KOPT-K1 (cell line): ENCODE results near the gene AUTS2.

Experiments used
- H3K27ac ChIP-seq: fragments of 200-600 bp; sonication (generic); 2 replicates; pipeline ENCODE4 v1.5.1; 2016; ENCODE audit warnings: antibody characterized with exemption, mild to moderate bottlenecking, low read depth, low read length; ENCODE audit not compliant: poor library complexity, severe bottlenecking
- H3K36me3 ChIP-seq: fragments of 200-600 bp; sonication (generic); 2 replicates; pipeline ENCODE4 v1.5.1; 2017; ENCODE audit warnings: antibody characterized with exemption, mild to moderate bottlenecking, low read length, moderate library complexity; ENCODE audit not compliant: insufficient read depth
- H3K9me3 ChIP-seq: fragments of 200-600 bp; sonication (generic); 2 replicates; pipeline ENCODE4 v1.5.1; 2017; ENCODE audit warnings: antibody characterized with exemption, low read length, mild to moderate bottlenecking; ENCODE audit not compliant: insufficient read depth, poor library complexity, severe bottlenecking

The AUTS2 gene

DNA sequence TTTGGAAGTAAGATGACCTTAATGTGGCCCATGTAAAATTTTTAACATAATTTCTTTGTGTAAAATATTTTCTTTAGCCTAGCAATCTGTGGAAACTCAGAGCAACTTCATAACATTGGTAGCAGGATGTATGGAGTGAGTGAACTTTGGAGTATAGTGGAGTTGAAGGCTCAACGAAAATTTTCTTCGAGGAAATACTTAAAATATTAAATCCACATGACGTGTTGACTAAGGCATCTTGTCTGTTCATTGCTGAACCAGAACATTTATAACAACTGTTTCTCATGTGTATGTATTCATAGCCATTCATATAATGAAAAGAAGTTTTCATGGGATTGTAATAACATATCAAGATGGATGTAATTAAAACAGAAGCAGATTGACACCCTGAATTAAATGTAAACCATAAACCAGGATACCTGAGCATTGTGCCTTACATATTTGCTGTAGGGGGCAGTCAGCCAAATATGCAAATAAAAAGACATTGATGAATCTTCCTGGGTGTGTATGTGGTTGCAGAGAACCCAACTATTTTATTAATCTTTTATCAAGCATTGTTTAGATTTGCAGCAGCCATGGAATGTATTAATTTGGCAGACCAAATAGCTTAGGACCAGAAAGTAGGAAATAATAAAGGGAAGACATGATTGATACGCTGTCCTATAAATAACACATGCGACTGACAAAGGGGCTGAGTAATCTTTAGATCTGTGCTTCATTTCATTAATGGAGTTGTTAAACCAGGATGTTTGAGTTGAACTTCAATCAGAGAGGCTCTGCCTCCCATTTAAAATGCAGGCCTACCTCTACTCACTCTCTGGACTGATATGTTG lies 11.5 kb downstream of the AUTS2 start:
- Histone ChIP-seq H3K9me3 (no peaks in the 10 kb centered on the region), H3K27ac (no peak overlapping the region), H3K36me3 (no peaks in the 10 kb centered on the region)

DNA sequence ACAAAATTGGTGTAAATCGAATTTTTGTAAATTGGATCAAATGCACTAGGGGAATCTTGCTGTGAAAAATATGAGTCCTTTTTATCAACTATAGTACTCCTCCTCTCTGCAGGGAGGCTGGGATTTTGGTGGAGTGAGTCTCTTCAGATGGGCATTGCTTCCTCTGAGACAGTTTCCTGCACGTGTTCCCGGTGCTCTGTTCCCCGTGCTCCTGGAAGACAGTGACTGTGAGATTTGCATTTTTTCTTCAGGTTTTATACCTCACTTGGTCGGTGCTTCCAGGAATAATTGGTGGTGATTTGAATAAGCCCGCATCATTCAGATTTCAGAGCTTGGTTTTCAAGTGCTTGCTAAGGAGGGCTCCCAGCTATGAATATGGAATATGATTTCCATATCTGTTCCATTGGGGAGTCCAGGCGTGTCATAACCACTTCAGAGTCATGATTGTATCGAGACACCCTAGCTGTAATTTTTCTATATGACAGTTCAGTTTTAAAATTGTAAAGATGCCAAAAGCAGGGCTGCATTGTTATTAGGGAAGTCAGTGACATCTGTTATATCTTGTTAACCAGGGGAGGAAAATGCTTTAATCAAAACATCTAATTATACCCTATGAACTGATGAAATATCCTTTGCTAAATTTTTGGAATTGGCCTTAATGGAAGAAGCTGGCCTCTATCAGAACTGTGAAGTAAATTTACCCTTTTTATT lies 12.3 kb downstream of the AUTS2 start:
- Histone ChIP-seq H3K36me3 (no peaks in the 10 kb centered on the region), H3K27ac (no peak overlapping the region), H3K9me3 (no peaks in the 10 kb centered on the region)

DNA sequence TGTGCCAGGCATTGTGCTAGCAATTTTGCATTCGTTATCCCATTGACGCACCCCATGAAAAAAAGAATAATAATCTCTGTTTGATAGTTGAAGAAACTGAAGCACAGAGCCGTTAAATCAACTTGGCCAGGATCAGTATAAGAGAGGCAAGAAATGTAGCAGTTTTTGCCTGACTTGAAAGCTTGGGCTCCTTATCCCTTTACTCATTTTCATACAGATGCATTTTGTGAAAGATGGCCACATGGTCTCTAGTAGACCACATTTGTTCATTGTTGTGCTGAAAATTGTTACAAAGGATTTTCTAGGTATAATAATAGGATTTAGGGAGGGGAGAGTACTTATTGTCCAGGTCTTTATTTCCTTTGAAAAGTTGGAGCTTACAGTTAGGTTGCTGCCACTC lies 14.7 kb downstream of the AUTS2 start:
- no peaks in the 10 kb centered on the region for H3K9me3 ChIP-seq
- no peak overlapping the region for H3K27ac ChIP-seq
- no peaks in the 10 kb centered on the region for H3K36me3 ChIP-seq

DNA sequence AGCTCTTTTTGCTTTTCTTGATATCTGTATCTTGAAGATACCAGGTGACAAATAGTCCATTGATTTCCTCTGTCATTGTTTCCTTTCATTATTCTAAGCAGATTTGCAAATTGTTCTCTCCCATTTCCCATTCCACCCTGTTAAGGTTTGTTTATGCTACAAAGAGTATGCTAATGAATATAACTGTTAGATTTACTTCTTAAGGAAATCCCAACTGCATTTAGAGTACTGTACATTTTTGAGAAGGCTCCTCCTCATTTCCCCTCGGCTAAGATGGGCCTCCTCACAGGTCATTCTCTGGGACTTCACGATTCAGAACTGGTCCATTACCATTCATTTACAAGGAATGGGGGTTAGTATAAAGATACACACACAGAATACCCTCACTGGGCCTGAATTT lies 15.6 kb downstream of the AUTS2 start:
- Histone ChIP-seq H3K36me3 (no peaks in the 10 kb centered on the region), H3K27ac (no peak overlapping the region), H3K9me3 (no peaks in the 10 kb centered on the region)

DNA sequence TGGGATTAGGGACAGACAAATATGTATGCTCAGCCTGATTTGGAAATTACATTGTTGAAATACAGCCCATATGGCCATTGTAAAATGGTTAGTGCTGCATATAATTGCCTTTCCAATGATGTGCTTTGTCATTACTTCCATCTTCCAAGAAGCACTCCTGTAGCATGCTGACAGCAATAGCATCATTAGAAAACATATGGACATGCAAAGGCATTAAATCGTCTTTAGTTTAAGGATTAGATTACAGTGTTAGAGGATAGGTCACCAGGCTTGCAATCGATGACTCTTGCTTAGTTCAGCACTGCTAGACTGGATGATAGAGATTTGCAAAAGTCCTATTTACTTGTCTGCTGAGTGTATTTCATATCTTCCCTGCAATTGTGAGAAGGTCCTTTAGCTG lies 17.4 kb downstream of the AUTS2 start:
- Histone ChIP-seq H3K36me3 (no peaks in the 10 kb centered on the region), H3K27ac (no peak overlapping the region), H3K9me3 (no peaks in the 10 kb centered on the region)

DNA sequence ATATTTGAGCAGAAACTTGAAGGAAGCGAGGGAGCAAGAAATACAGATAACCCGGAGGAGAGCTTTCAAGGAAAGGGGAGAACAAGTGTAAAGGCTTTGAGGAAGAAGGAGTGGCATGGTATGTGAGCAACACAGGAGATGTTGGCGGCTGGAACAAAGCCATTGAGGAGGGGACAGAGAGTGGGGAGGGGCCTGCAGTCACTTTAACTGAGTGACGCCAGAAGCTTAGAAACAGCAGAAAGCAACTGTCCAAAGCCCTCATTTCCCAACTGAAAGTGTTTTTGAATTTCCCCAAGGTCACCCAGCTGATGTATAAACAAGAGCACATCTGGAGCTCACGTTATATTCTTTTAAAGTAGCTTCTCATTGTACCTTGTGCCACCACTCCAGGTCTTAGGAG lies 19.1 kb downstream of the AUTS2 start:
- H3K9me3 ChIP-seq: no peaks in the 10 kb centered on the region
- no peaks in the 10 kb centered on the region for H3K36me3 ChIP-seq

DNA sequence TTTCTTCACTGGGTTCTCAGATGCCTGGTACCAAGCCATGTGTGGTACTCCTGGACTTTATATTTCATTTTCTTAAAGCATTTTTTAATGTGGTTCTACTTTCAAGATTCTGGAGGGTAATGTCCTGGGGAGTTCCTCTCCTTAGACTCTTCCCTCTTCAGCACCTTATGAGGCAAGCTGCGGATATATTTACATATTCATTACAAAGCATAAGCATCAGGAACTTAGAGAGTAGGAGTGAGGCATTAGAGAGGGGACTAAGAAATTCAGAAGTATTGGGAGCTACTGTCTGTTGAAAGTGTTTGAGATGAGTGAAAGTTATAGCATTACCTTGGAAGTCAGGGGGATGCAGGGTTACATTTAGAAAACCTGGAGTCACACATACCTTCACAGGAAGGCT lies 20.8 kb downstream of the AUTS2 start:
- Histone ChIP-seq H3K27ac (no peak overlapping the region), H3K9me3 (no peaks in the 10 kb centered on the region)

More for the DNA sequence above, 19.1 kb downstream of the AUTS2 start:
- no peak overlapping the region for H3K27ac ChIP-seq

DNA sequence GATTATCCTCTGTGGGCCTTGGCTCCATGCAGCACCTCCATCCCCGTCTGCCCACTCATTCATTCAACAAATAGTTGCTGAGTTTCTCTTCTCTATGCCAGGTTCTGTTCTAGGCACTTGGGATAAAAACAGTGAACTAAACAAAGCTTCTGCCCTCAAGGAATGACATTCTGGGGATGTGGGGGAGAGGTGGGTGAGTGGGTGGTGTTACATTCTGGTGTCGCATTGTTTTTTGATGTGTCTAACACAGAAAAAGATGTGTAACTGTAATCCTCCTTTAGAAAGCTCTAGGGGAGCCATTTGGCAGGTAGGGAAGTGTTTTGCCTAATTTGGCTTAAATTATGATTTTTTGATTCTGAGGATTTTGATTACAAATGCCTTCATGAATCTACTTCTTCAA lies 21.4 kb downstream of the AUTS2 start:
- Histone ChIP-seq H3K36me3 (no peaks in the 10 kb centered on the region), H3K27ac (no peak overlapping the region), H3K9me3 (no peaks in the 10 kb centered on the region)

More for the DNA sequence above, 20.8 kb downstream of the AUTS2 start:
- H3K36me3 ChIP-seq: no peaks in the 10 kb centered on the region

DNA sequence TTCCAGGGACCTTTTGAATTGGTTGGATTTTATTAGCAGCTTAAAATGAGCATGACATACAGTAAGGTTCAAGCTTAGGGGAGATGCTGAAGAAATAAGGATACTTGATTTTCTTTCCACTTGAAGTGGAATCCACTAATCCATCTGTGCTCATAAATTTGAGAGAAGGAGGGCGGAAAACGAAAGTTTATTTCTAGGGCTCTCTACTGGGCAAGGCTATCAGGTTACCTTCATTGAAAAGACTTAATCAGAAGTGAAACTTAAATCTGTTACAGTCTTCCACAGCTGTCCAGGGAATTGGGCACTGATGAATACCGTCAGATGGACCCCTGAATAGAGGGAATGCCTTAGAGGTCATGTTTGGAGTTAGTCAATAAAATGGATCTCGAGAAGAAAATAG lies 21.8 kb downstream of the AUTS2 start:
- Histone ChIP-seq H3K27ac (no peak overlapping the region), H3K36me3 (no peaks in the 10 kb centered on the region)

DNA sequence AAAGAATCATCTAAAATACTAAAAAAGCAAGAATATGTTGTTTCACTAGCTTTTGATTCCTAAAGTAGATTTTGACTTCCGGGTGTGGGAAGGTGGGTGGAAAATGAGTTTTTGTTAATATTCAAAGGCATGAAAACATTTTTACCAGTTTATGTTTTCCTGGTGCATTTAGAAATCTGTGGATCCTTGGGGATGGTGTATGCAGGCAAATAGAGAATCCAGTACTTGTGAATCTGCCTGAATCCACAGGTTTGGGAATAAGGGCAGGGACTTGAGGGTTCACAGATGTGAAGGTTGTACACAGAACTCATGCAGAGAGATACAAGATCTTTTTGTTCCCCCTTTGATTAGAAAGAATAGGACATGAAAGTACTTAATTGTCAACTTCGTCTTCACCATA lies 22.4 kb downstream of the AUTS2 start:
- Histone ChIP-seq H3K36me3 (no peaks in the 10 kb centered on the region), H3K9me3 (no peaks in the 10 kb centered on the region), H3K27ac (no peak overlapping the region)

More for the DNA sequence above, 21.8 kb downstream of the AUTS2 start:
- H3K9me3 ChIP-seq: no peaks in the 10 kb centered on the region

DNA sequence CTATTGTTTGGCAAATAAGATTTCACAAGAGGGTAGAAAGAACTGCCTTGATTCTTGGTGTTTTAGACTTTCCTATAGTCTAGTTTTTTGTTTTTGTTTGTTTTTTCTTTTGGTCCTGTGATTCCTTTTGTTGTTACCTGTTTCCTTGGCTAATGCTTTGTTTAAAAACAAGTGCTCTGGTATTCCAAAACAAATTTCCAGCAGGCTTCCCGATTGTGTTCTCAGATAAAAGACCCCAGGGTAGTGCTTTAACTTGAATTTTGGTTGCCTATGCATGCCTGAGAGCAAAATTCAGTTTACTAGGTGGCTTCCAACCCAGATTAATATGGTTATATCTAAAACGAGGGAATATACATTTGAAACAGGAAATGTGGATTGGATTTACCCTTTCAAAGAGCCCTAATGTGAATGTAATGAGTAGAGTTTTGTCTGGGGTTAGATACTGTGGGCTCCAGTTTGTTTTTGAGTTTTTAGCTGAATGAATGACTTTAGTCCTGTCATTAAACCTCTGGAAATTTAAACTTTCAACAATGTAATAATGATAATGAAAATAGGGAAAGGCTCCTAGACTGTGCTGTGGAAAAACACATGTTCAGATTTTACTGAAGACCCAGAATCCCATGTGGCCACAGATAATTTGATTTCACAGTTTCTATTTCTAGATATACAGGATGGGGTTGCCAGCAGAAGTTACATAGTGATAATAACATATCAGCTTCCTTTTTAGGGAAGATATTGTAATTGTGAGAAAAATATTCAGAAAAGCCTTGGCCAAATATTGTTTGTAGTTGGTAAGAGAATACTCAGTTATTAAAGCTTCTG lies 23.9 kb downstream of the AUTS2 start:
- H3K27ac ChIP-seq: no peak overlapping the region
- no peaks in the 10 kb centered on the region for H3K36me3 ChIP-seq
- H3K9me3 ChIP-seq: no peaks in the 10 kb centered on the region

DNA sequence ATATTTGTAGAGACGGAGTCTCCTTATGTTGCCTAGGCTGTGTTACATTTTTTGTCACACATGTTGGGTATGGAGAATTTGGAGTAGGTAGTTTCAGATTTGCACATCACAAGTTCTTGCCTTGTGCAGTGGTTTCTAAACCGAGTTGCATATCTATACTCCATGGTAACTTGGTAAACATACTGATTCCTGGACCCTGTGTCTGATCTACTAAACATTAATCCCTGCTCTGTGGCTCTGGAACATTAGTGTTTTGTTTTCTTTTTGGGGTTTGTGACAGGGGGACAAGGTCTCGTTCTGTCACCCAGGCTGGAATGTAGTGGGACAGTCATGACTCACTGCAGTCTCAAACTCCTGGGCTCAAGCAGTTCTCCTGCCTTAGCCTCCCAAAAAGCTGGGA lies 24.7 kb downstream of the AUTS2 start:
- Histone ChIP-seq H3K36me3 (no peaks in the 10 kb centered on the region), H3K9me3 (no peaks in the 10 kb centered on the region), H3K27ac (no peak overlapping the region)

DNA sequence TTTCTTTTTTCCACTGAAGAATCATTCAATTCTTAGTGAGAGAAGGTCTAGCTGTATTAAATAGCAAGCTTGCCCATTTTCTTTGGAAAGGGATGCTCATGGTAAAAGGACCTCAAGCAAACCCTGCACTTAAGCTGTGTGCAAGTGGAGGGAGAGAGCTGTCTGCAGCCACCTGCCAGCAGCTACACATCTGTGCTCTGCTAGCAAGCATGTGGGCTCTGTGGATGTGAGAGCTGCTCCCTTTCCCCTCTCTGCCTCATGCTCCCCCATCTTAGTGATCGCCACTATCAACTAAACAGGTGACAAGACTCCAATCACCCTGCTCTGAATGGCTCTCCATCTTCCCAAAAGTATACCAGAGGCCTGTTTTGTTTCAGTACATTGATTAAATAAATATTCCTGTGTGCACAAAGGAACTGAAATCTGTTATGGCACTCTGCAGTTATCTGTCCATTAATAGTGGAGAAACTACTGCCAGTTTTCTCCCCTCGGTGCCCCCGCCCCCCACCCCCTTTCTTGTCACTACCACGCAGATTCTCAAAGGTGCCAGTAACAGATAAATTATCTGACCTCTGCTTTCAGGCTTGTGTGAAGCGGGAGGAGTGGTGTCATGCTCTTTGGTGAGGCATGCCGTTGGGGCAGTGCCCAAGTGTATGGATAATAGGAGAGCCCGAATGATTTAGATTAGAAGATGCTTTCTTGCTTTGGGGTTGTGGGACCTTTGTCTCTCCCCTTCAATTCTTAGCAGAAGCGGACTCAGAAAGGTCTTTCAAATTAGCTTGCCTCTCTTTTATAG lies 26.4 kb downstream of the AUTS2 start:
- Histone ChIP-seq H3K9me3 (no peaks in the 10 kb centered on the region), H3K27ac (no peak overlapping the region), H3K36me3 (no peaks in the 10 kb centered on the region)

DNA sequence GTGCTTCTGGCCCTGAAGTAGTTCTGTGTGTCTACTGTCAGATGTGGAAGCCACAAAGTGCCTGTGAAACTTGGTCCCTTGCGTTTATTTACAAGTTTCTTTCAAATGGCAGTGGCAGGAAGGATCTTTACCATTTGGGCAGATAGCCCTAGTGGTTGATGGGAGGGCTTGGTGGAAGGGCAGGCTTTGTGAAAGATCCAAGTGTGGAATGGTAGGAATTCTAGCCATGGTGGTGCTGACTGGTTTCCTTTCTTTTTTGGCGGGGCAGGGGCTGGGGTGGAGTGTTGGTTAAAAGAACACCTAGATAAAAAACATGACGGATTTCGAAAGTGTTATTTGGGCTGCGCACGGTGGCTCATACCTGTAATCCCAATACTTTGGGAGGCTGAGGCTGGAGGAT lies 27.0 kb downstream of the AUTS2 start:
- Histone ChIP-seq H3K36me3 (no peaks in the 10 kb centered on the region), H3K27ac (no peak overlapping the region), H3K9me3 (no peaks in the 10 kb centered on the region)
